H9 (cell line): ENCODE measurements around the gene REG3G. TPM values are rescaled to one million over a fixed set of nuclear protein-coding genes. Genes with fewer than 3 reads are reported as not detected.

Source experiments
- DNase-seq: peaks from one replicate; pipeline ENCODE4 v3.0.0-alpha.2; 2017
- H2AFZ ChIP-seq: one replicate; pipeline ENCODE4 v1.6.1; 2013; ENCODE audit warnings: mild to moderate bottlenecking, low read length, control low read depth, moderate library complexity
- H2AK5ac ChIP-seq: 2 replicates; pipeline ENCODE4 v1.6.1; 2013; ENCODE audit warnings: low read length, control low read depth, mixed read lengths; ENCODE audit not compliant: insufficient read length
- H2BK120ac ChIP-seq: one replicate; pipeline ENCODE4 v1.6.1; 2013; ENCODE audit warnings: low read depth, mild to moderate bottlenecking, low read length, control low read depth, inconsistent platforms; ENCODE audit not compliant: poor library complexity, severe bottlenecking
- H2BK12ac ChIP-seq: 2 replicates; pipeline ENCODE4 v1.6.1; 2013; ENCODE audit warnings: low read length, control low read depth, mixed read lengths, low read depth; ENCODE audit not compliant: insufficient read length
- H2BK15ac ChIP-seq: 2 replicates; pipeline ENCODE4 v1.6.1; 2013; ENCODE audit warnings: low read depth, low read length, control low read depth
- H2BK20ac ChIP-seq: one replicate; pipeline ENCODE4 v1.6.1; 2013; ENCODE audit warnings: low read depth, mild to moderate bottlenecking, low read length, control low read depth, inconsistent platforms; ENCODE audit not compliant: poor library complexity, severe bottlenecking
- H2BK5ac ChIP-seq: 2 replicates; pipeline ENCODE4 v1.6.1; 2013; ENCODE audit warnings: low read length, control low read depth, mixed read lengths; ENCODE audit not compliant: insufficient read length
- H3K14ac ChIP-seq: 2 replicates; pipeline ENCODE4 v1.6.1; 2013; ENCODE audit warnings: low read length, control low read depth; ENCODE audit not compliant: insufficient read depth
- H3K18ac ChIP-seq: 2 replicates; pipeline ENCODE4 v1.6.1; 2013; ENCODE audit warnings: low read depth, mild to moderate bottlenecking, mixed read lengths, low read length, control low read depth; ENCODE audit not compliant: insufficient read length
- H3K23ac ChIP-seq: 2 replicates; pipeline ENCODE4 v1.6.1; 2013; ENCODE audit warnings: low read length, control low read depth, mixed read lengths, low read depth; ENCODE audit not compliant: insufficient read length
- H3K23me2 ChIP-seq: 2 replicates; pipeline ENCODE4 v1.6.1; 2013; ENCODE audit warnings: low read depth, mild to moderate bottlenecking, mixed read lengths, low read length, control low read depth; ENCODE audit not compliant: insufficient read length, poor library complexity, severe bottlenecking
- H3K27ac ChIP-seq: 2 replicates; pipeline ENCODE4 v1.5.1; 2013; ENCODE audit warnings: low read length, control low read depth, mixed read lengths, low read depth; ENCODE audit not compliant: insufficient read length
- H3K27me3 ChIP-seq: 2 replicates; pipeline ENCODE4 v1.6.1; 2013; ENCODE audit warnings: low read length, control low read depth, inconsistent platforms; ENCODE audit not compliant: insufficient read depth
- H3K4ac ChIP-seq: 2 replicates; pipeline ENCODE4 v1.6.1; 2013; ENCODE audit warnings: low read depth, mild to moderate bottlenecking, control low read depth, inconsistent platforms, low read length, moderate library complexity
- H3K4me1 ChIP-seq: 2 replicates; pipeline ENCODE4 v1.6.1; 2013; ENCODE audit warnings: low read length, control low read depth, inconsistent platforms; ENCODE audit not compliant: insufficient read depth
- H3K4me2 ChIP-seq: 2 replicates; pipeline ENCODE4 v1.6.1; 2013; ENCODE audit warnings: low read length, control low read depth, mixed read lengths; ENCODE audit not compliant: insufficient read length, insufficient read depth
- H3K56ac ChIP-seq: 2 replicates; pipeline ENCODE4 v1.6.1; 2013; ENCODE audit warnings: low read depth, mild to moderate bottlenecking, mixed read lengths, low read length, control low read depth; ENCODE audit not compliant: insufficient read length
- H3K79me1 ChIP-seq: 2 replicates; pipeline ENCODE4 v1.6.1; 2013; ENCODE audit warnings: low read depth, mild to moderate bottlenecking, moderate library complexity, low read length, control low read depth, inconsistent platforms; ENCODE audit not compliant: insufficient read depth, poor library complexity, severe bottlenecking
- H3K79me2 ChIP-seq: 2 replicates; pipeline ENCODE4 v1.6.1; 2013; ENCODE audit warnings: low read length, control low read depth, inconsistent platforms; ENCODE audit not compliant: insufficient read depth
- H3K9ac ChIP-seq: 2 replicates; pipeline ENCODE4 v1.6.1; 2013; ENCODE audit warnings: low read length, control low read depth, mixed read lengths; ENCODE audit not compliant: insufficient read length; ENCODE audit errors: extremely low read depth
- H3K9me3 ChIP-seq: one replicate; pipeline ENCODE4 v1.6.1; 2013; ENCODE audit warnings: low read depth, low read length, inconsistent platforms; ENCODE audit not compliant: control insufficient read depth
- H3T11ph ChIP-seq: one replicate; pipeline ENCODE4 v1.6.1; 2013; ENCODE audit warnings: mild to moderate bottlenecking, low read length, control low read depth, inconsistent platforms
- H4K20me1 ChIP-seq: one replicate; pipeline ENCODE4 v1.6.1; 2013; ENCODE audit not compliant: control insufficient read depth, insufficient read length, insufficient read depth
- H4K5ac ChIP-seq: 2 replicates; pipeline ENCODE4 v1.6.1; 2013; ENCODE audit warnings: low read depth, mild to moderate bottlenecking, mixed read lengths, low read length, control low read depth; ENCODE audit not compliant: insufficient read length
- H4K8ac ChIP-seq: replicated peaks from 2 replicates; pipeline ENCODE4 v1.6.1; 2013; ENCODE audit warnings: low read length, control low read depth, mixed read lengths, low read depth; ENCODE audit not compliant: insufficient read length
- H4K91ac ChIP-seq: 2 replicates; pipeline ENCODE4 v1.6.1; 2013; ENCODE audit warnings: low read depth, mild to moderate bottlenecking, moderate library complexity, mixed read lengths, low read length, control low read depth; ENCODE audit not compliant: insufficient read length
- H3K27ac Mint-ChIP-seq, 3 experiments: 2 replicates in 2 of 3; 3 replicates in 1 of 3; pipeline ENCODE4 v1.8.0; 2020 to 2021; ENCODE audit warnings: mixed read lengths in 3 of 3, mild to moderate bottlenecking in 1 of 3, moderate library complexity in 1 of 3
- H3K27me3 Mint-ChIP-seq: 2 replicates; pipeline ENCODE4 v1.8.0; 2021; ENCODE audit warnings: low read depth, mild to moderate bottlenecking, moderate library complexity, mixed read lengths
- H3K36me3 Mint-ChIP-seq, 3 experiments: 2 replicates in 2 of 3; 3 replicates in 1 of 3; pipeline ENCODE4 v1.8.0; 2020 to 2021; ENCODE audit warnings: low read depth in 3 of 3, mixed read lengths in 3 of 3; ENCODE audit not compliant: insufficient read depth in 1 of 3
- H3K4me1 Mint-ChIP-seq, 2 experiments: 2 replicates each; pipeline ENCODE4 v1.8.0; 2020; ENCODE audit warnings: mixed read lengths in 2 of 2
- H3K4me3 Mint-ChIP-seq, 2 experiments: 2 replicates in 1 of 2; 3 replicates in 1 of 2; pipeline ENCODE4 v1.8.0; 2020 to 2021; ENCODE audit warnings: mild to moderate bottlenecking in 2 of 2, mixed read lengths in 2 of 2, moderate library complexity in 1 of 2
- H3K9me3 Mint-ChIP-seq, 2 experiments: 2 replicates in 1 of 2; 3 replicates in 1 of 2; pipeline ENCODE4 v1.8.0; 2020; ENCODE audit warnings: mild to moderate bottlenecking in 2 of 2, mixed read lengths in 2 of 2, moderate library complexity in 1 of 2
- CTCF ChIP-seq: fragments of 200-600 bp; sonication (generic); conservative IDR thresholded peaks from 3 replicates; pipeline ENCODE4 v1.8.0; 2021; ENCODE audit warnings: antibody characterized with exemption, mild to moderate bottlenecking
- WGBS: extraction: QIAGEN DNeasy Blood & Tissue Kit; methylation state at CpG from one replicate; pipeline ENCODE4 v1.1.7; 2013; ENCODE audit warnings: missing lambda C conversion rate, low lambda C conversion rate, mixed read lengths; ENCODE audit not compliant: insufficient read length; ENCODE audit errors: extremely low coverage; 5-methylcytosine and 5-hydroxymethylcytosine counted together
- total RNA-seq: library from RNA; stranded (reverse); gene quantifications from 2 replicates; pipeline ENCODE4 v1.2.1, GENCODE V29; 2021

The REG3G gene
- total RNA-seq, 1 experiment from 2014 or later, result not detected

DNA sequence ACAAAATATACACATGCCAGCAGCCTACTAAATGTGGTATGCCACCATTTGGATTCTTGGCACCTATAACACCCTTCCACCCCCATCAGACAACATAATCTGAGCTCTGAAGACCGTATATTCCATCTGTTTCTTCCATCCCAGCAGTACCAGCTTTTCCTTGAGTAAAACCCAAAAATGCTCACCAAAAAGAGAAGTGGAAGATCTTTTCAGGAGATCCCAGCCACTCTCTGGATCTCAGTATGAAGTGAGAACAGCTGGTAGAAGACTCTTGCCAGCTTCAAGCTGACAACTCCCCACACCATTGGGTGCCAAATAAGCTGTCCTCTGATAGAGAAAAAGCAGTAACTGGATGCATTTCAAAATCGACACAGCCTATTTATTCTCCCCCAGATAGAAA is 39.7 kb downstream of the REG3G start:
- no peak overlapping the region for H3K4ac ChIP-seq
- 0 out of 2 replicates have a peak, but pooled peaks cover 1% of the 10 kb centered on the region for H3K27me3 Mint-ChIP-seq
- no peaks in the 10 kb centered on the region for H3K36me3 Mint-ChIP-seq
- H3K79me1 ChIP-seq, result no peaks in the 10 kb centered on the region
- H3K18ac ChIP-seq, result no peak overlapping the region
- no peak overlapping the region for H2BK120ac ChIP-seq
- H3K14ac ChIP-seq, result no peak overlapping the region
- H3K56ac ChIP-seq, result no peak overlapping the region
- no peak overlapping the region for H3T11ph ChIP-seq
- H4K91ac ChIP-seq, result no peak overlapping the region
- H4K5ac ChIP-seq, result no peak overlapping the region
- no CpG with 5 or more reads among the region's 2 CpGs for WGBS
- H4K20me1 ChIP-seq, result no peaks in the 10 kb centered on the region
- no peaks in the 10 kb centered on the region for H3K27me3 ChIP-seq
- no peak overlapping the region for H2AFZ ChIP-seq
- H3K4me3 Mint-ChIP-seq, result no peak overlapping the region
- H2BK20ac ChIP-seq, result no peak overlapping the region
- no peak overlapping the region for H3K27ac ChIP-seq
- no peak overlapping the region for H2BK12ac ChIP-seq
- no peaks in the 10 kb centered on the region for H3K9me3 ChIP-seq
- H3K79me2 ChIP-seq, result no peaks in the 10 kb centered on the region
- no peak overlapping the region for H3K9ac ChIP-seq
- H4K8ac ChIP-seq, result no peak overlapping the region
- H2AK5ac ChIP-seq, result no peak overlapping the region
- TF ChIP-seq CTCF, result no peak
- H3K4me1 Mint-ChIP-seq, result no peaks in the 10 kb centered on the region; a peak in 1 of 4 replicates
- H3K23me2 ChIP-seq, result no peaks in the 10 kb centered on the region
- H3K23ac ChIP-seq, result no peak overlapping the region
- no peak for DNase-seq
- H2BK15ac ChIP-seq, result no peak overlapping the region
- H3K27ac Mint-ChIP-seq, result no peak overlapping the region
- no peaks in the 10 kb centered on the region for H3K9me3 Mint-ChIP-seq
- H3K4me2 ChIP-seq, result no peak overlapping the region
- H2BK5ac ChIP-seq, result no peak overlapping the region
- no peaks in the 10 kb centered on the region for H3K4me1 ChIP-seq
